Activated T-helper 1 cell treated with anti-CD3 and anti-CD28 coated beads, Interleukin-12 subunit alpha, Interleukin-12 subunit beta, Interleukin-2, Interleukin-4 antibody, amounts not matched to agents 30 ng/mL and 10 ng/mL and 1 ng/mL, durations not matched to agents 14 hours and 24 hours and 36 hours (primary cell): ENCODE results near the gene CPNE9. TPM values are rescaled to one million over a fixed set of nuclear protein-coding genes. Genes with fewer than 3 reads are reported as not detected.

ENCODE experiments used
- DNase-seq: peaks from one replicate; pipeline ENCODE4 v3.0.0; 2021; ENCODE audit warnings: low spot score
- H3K27ac Mint-ChIP-seq: one replicate; pipeline ENCODE4 v1.8.0; 2021; ENCODE audit warnings: mild to moderate bottlenecking, mixed read lengths
- H3K27me3 Mint-ChIP-seq: one replicate; pipeline ENCODE4 v1.8.0; 2022; ENCODE audit warnings: mild to moderate bottlenecking, moderate library complexity, mixed read lengths; ENCODE audit not compliant: insufficient read depth
- H3K36me3 Mint-ChIP-seq: one replicate; pipeline ENCODE4 v1.8.0; 2021; ENCODE audit warnings: low read depth, mixed read lengths
- H3K4me1 Mint-ChIP-seq: one replicate; pipeline ENCODE4 v1.8.0; 2021; ENCODE audit warnings: low read depth, mixed read lengths
- H3K4me3 Mint-ChIP-seq: one replicate; pipeline ENCODE4 v1.8.0; 2021; ENCODE audit warnings: mild to moderate bottlenecking, moderate library complexity, mixed read lengths
- H3K9me3 Mint-ChIP-seq: one replicate; pipeline ENCODE4 v1.8.0; 2021; ENCODE audit warnings: mixed read lengths
- intact Hi-C: fragments of 100-400 bp; cut with micrococcal nuclease; formaldehyde crosslinking; loops from one replicate; pipeline ENCODE4 v1.15.1; 2024
- total RNA-seq: library from RNA; stranded (reverse); gene quantifications from 2 replicates; pipeline ENCODE4 v1.2.3, GENCODE V29; 2022

The CPNE9 gene
- 0.93 TPM in 1 of 2 replicates, not detected in the other for total RNA-seq

GRCh38 chr3:9703736-9704346, at the start of gene CPNE9:
TSS of gene CPNE9 (plus strand) at chr3:9703833. CDS start at chr3:9703997, 164 bp downstream.
- Mint-ChIP-seq H3K27ac (no peak within 1 kb of the TSS), H3K27me3 (peaks cover 23% of the 10 kb centered on the region), H3K9me3 (no peaks in the 10 kb centered on the region), H3K36me3 (peaks cover 22% of the 10 kb centered on the region), H3K4me3 (no peak within 1 kb of the TSS), H3K4me1 (no peaks in the 10 kb centered on the region)
- intact Hi-C loops: no loop called here
- no peak for DNase-seq

- Mint-ChIP-seq H3K27me3 (no peaks in the 10 kb centered on the region), H3K4me3 (no peak overlapping the region), H3K4me1 (peaks cover 8% of the 10 kb centered on the region), H3K9me3 (no peaks in the 10 kb centered on the region), H3K36me3 (peaks cover 42% of the 10 kb centered on the region), H3K27ac (no peak overlapping the region)
- no peak for DNase-seq
- intact Hi-C loops: no loop called here
Measured at GRCh38 chr3:9659849-9660248, 43.8 kb upstream of the CPNE9 start.

GRCh38 chr3:9660972-9661371, 42.7 kb upstream of the CPNE9 start:
- no peak for DNase-seq
- Mint-ChIP-seq H3K36me3 (peaks cover 44% of the 10 kb centered on the region), H3K27ac (no peak overlapping the region), H3K4me1 (peaks cover 8% of the 10 kb centered on the region), H3K27me3 (no peaks in the 10 kb centered on the region), H3K9me3 (no peaks in the 10 kb centered on the region), H3K4me3 (no peak overlapping the region)
- intact Hi-C loops: no loop called here

- no peaks in the 10 kb centered on the region for H3K9me3 Mint-ChIP-seq
- H3K4me3 Mint-ChIP-seq: no peak overlapping the region
- H3K4me1 Mint-ChIP-seq: no peaks in the 10 kb centered on the region
- no peak for DNase-seq
- peaks cover 45% of the 10 kb centered on the region for H3K36me3 Mint-ChIP-seq
- no peaks in the 10 kb centered on the region for H3K27me3 Mint-ChIP-seq
- no peak overlapping the region for H3K27ac Mint-ChIP-seq
- intact Hi-C loops: no loop called here
Measured at GRCh38 chr3:9664119-9664751, 39.4 kb upstream of the CPNE9 start.

GRCh38 chr3:9666704-9667445, 36.8 kb upstream of the CPNE9 start:
- no peak for DNase-seq
- Mint-ChIP-seq H3K27ac (no peak overlapping the region), H3K4me1 (no peaks in the 10 kb centered on the region), H3K4me3 (no peak overlapping the region), H3K9me3 (no peaks in the 10 kb centered on the region), H3K36me3 (peaks cover 47% of the 10 kb centered on the region), H3K27me3 (no peaks in the 10 kb centered on the region)
- intact Hi-C loops: no loop called here

GRCh38 chr3:9669277-9669676, 34.4 kb upstream of the CPNE9 start:
- Mint-ChIP-seq H3K4me1 (no peaks in the 10 kb centered on the region), H3K27ac (no peak overlapping the region), H3K36me3 (peaks cover 43% of the 10 kb centered on the region), H3K9me3 (no peaks in the 10 kb centered on the region), H3K27me3 (no peaks in the 10 kb centered on the region), H3K4me3 (no peak overlapping the region)
- intact Hi-C loops: no loop called here
- DNase-seq: no peak

GRCh38 chr3:9669720-9670432, 33.8 kb upstream of the CPNE9 start:
- intact Hi-C loops: no loop called here
- Mint-ChIP-seq H3K36me3 (peaks cover 40% of the 10 kb centered on the region), H3K4me1 (no peaks in the 10 kb centered on the region), H3K27ac (no peak overlapping the region), H3K9me3 (no peaks in the 10 kb centered on the region), H3K27me3 (no peaks in the 10 kb centered on the region), H3K4me3 (no peak overlapping the region)
- no peak for DNase-seq

- Mint-ChIP-seq H3K27ac (no peak overlapping the region), H3K9me3 (no peaks in the 10 kb centered on the region), H3K36me3 (peaks cover 35% of the 10 kb centered on the region), H3K4me3 (no peak overlapping the region), H3K27me3 (no peaks in the 10 kb centered on the region), H3K4me1 (no peaks in the 10 kb centered on the region)
- intact Hi-C loops: no loop called here
- DNase-seq: no peak
Measured at GRCh38 chr3:9673082-9673481, 30.6 kb upstream of the CPNE9 start.

GRCh38 chr3:9673752-9674151, 29.9 kb upstream of the CPNE9 start:
- no peak for DNase-seq
- Mint-ChIP-seq H3K36me3 (peaks cover 39% of the 10 kb centered on the region), H3K4me1 (no peaks in the 10 kb centered on the region), H3K27me3 (no peaks in the 10 kb centered on the region), H3K4me3 (no peak overlapping the region), H3K27ac (no peak overlapping the region), H3K9me3 (no peaks in the 10 kb centered on the region)
- intact Hi-C loops: no loop called here

- intact Hi-C loops: no loop called here
- H3K4me3 Mint-ChIP-seq: no peak overlapping the region
- DNase-seq: no peak
- H3K9me3 Mint-ChIP-seq: no peaks in the 10 kb centered on the region
- H3K4me1 Mint-ChIP-seq: no peaks in the 10 kb centered on the region
- H3K36me3 Mint-ChIP-seq: peaks cover 39% of the 10 kb centered on the region
- H3K27me3 Mint-ChIP-seq: no peaks in the 10 kb centered on the region
- no peak overlapping the region for H3K27ac Mint-ChIP-seq
Measured at GRCh38 chr3:9675736-9676290, 27.8 kb upstream of the CPNE9 start.

GRCh38 chr3:9676785-9677184, 26.8 kb upstream of the CPNE9 start:
- peaks cover 42% of the 10 kb centered on the region for H3K36me3 Mint-ChIP-seq
- H3K9me3 Mint-ChIP-seq: no peaks in the 10 kb centered on the region
- H3K27ac Mint-ChIP-seq: no peak overlapping the region
- H3K27me3 Mint-ChIP-seq: no peaks in the 10 kb centered on the region
- no peak for DNase-seq
- no peaks in the 10 kb centered on the region for H3K4me1 Mint-ChIP-seq
- no peak overlapping the region for H3K4me3 Mint-ChIP-seq
- intact Hi-C loops: no loop called here

GRCh38 chr3:9678493-9678892, 25.1 kb upstream of the CPNE9 start:
- Mint-ChIP-seq H3K27me3 (no peaks in the 10 kb centered on the region), H3K4me1 (no peaks in the 10 kb centered on the region), H3K9me3 (no peaks in the 10 kb centered on the region), H3K27ac (no peak overlapping the region), H3K4me3 (no peak overlapping the region), H3K36me3 (peaks cover 43% of the 10 kb centered on the region)
- no peak for DNase-seq
- intact Hi-C loops: no loop called here
